Lower leg skin (tissue), 3 donors: ENCODE results near the gene OR6P1.

Experiments used
- CTCF ChIP-seq, 3 donors: fragments of 450-650 bp; IDR thresholded peaks; one replicate each; pipeline ENCODE4 v1.5.1; 2016; ENCODE audit warnings: antibody characterized with exemption in 3 of 3, mild to moderate bottlenecking in 3 of 3, moderate library complexity in 2 of 3
- POLR2A ChIP-seq, 2 donors: fragments of 450-650 bp; IDR thresholded peaks; one replicate each; pipeline ENCODE4 v1.6.1; 2016 to 2017; ENCODE audit warnings: antibody characterized with exemption in 2 of 2, mild to moderate bottlenecking in 1 of 2, moderate library complexity in 1 of 2

GRCh38 chr1:158559696-158560095 lies 10.7 kb downstream of the OR6P1 start:
- no peak for TF ChIP-seq CTCF (IDR thresholded peaks at IDR 0.05)
- TF ChIP-seq POLR2A (IDR thresholded peaks at IDR 0.05): no peak
